Spleen (tissue), 7 donors: ENCODE measurements around the gene MEGF8.

ENCODE experiments used
- POLR2A ChIP-seq, 3 donors: fragments of 450-650 bp; IDR thresholded peaks; one replicate each; pipeline ENCODE4 v1.5.1; 2017; ENCODE audit warnings: antibody characterized with exemption in 3 of 3, mild to moderate bottlenecking in 1 of 3
- POLR2AphosphoS5 ChIP-seq, 3 donors: sonication (generic); formaldehyde crosslinking; IDR thresholded peaks; one replicate each; pipeline ENCODE4 v1.5.1; 2017; ENCODE audit warnings: antibody characterized with exemption in 3 of 3
- TF ChIP-seq, protein P1 (sequence below), 11 experiments: fragments of 200-600 bp in 7 of 11; fragments of 450-650 bp in 4 of 11; sonication (generic) in 4 of 11; IDR thresholded peaks in 8 of 11; conservative IDR thresholded peaks in 3 of 11; 1 replicate in 7 of 11; 2 replicates in 4 of 11; pipeline versions ENCODE4 v1.4.0 to v1.8.0; 2016 to 2021; ENCODE audit warnings: antibody characterized with exemption in 11 of 11, inconsistent platforms in 4 of 11, mild to moderate bottlenecking in 1 of 11
- donor health status: DM: no; HTN: no; CAD: no; lungs with moderate emphysema.
- donor health status: DM: no; HTN: no; CAD: no.
- donor health status: DM: no; HTN: no; CAD: no.

DNA sequence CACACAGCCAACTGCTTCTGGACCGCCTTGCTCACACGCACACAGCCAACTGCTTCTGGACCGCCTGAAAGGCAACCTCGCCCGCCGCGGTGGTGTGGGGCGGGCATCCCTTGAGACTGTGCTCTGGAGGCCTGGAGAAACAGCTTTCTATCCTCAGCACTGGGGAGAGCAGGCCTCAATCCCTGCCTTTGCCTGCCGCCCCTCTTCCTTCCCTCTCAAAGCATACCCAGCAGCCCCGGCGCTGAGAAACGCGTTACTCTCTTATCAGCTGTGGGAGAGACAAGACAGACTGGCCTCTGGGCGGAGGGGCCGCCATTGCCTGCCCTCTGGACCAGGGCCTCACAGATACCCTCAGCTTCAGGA, 98.9 kb downstream of the MEGF8 start:
- TF ChIP-seq POLR2A (IDR thresholded peaks at IDR 0.05) (no peak), POLR2AphosphoS5 (IDR thresholded peaks at IDR 0.05) (no peak)
- TF ChIP-seq, protein P1, sequence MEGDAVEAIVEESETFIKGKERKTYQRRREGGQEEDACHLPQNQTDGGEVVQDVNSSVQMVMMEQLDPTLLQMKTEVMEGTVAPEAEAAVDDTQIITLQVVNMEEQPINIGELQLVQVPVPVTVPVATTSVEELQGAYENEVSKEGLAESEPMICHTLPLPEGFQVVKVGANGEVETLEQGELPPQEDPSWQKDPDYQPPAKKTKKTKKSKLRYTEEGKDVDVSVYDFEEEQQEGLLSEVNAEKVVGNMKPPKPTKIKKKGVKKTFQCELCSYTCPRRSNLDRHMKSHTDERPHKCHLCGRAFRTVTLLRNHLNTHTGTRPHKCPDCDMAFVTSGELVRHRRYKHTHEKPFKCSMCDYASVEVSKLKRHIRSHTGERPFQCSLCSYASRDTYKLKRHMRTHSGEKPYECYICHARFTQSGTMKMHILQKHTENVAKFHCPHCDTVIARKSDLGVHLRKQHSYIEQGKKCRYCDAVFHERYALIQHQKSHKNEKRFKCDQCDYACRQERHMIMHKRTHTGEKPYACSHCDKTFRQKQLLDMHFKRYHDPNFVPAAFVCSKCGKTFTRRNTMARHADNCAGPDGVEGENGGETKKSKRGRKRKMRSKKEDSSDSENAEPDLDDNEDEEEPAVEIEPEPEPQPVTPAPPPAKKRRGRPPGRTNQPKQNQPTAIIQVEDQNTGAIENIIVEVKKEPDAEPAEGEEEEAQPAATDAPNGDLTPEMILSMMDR (IDR thresholded peaks at IDR 0.05 in 8 of 11, conservative IDR thresholded peaks at IDR 0.05 in 3 of 11): no peak
